Ovary (tissue), 9 donors: ENCODE results near the gene TPSD1. TPM values are rescaled to one million over a fixed set of nuclear protein-coding genes. Genes with fewer than 3 reads are reported as not detected.
A peak's percentile ranks its signal among the peaks of the same experiment; 100 is the strongest.

Experiments
- DNase-seq, 5 donors: peaks; one replicate each; pipeline ENCODE4 v3.0.0-alpha.2; 2019 to 2020
- H3K27ac ChIP-seq, 2 donors: fragments of 200-600 bp; one replicate each; pipeline versions ENCODE4 v1.5.1 to v1.8.0; 2019 to 2022
- H3K27me3 ChIP-seq: fragments of 200-600 bp; one replicate; pipeline ENCODE4 v1.8.0; 2022
- H3K36me3 ChIP-seq: fragments of 200-600 bp; sonication (generic); one replicate; pipeline ENCODE4 v1.5.1; 2019
- H3K4me1 ChIP-seq: one replicate; pipeline ENCODE4 v1.8.1; 2013; ENCODE audit warnings: mild to moderate bottlenecking, moderate library complexity; ENCODE audit not compliant: insufficient read depth
- H3K4me3 ChIP-seq: fragments of 200-600 bp; sonication (generic); one replicate; pipeline ENCODE4 v1.5.1; 2017
- H3K9me3 ChIP-seq, 2 donors: fragments of 200-600 bp in 1 of 2; sonication (generic) in 1 of 2; one replicate each; pipeline versions ENCODE4 v1.5.1 to v1.8.1; 2013 to 2019; ENCODE audit warnings: mild to moderate bottlenecking in 1 of 2, moderate library complexity in 1 of 2
- CTCF ChIP-seq, 3 donors: fragments of 450-650 bp in 2 of 3; fragments of 200-600 bp in 1 of 3; IDR thresholded peaks; one replicate each; pipeline versions ENCODE4 v1.5.1 to v1.8.0; 2016 to 2022; ENCODE audit warnings: antibody characterized with exemption in 3 of 3, mild to moderate bottlenecking in 1 of 3
- EP300 ChIP-seq: sonication (generic); formaldehyde crosslinking; IDR thresholded peaks from one replicate; pipeline ENCODE4 v1.6.1; 2017; ENCODE audit warnings: antibody characterized with exemption
- POLR2A ChIP-seq: fragments of 450-650 bp; IDR thresholded peaks from one replicate; pipeline ENCODE4 v1.6.1; 2017; ENCODE audit warnings: antibody characterized with exemption, mild to moderate bottlenecking, moderate library complexity
- WGBS, 3 donors: extraction: QIAGEN DNeasy Blood & Tissue Kit in 1 of 3; methylation state at CpG; one replicate each; pipeline versions ENCODE4 v1.1.5 to v1.1.7; 2013 to 2017; 5-methylcytosine and 5-hydroxymethylcytosine counted together
- intact Hi-C, 4 donors: fragments of 100-400 bp; cut with DNase I; formaldehyde crosslinking; loops; one replicate each; pipeline versions ENCODE4 v1.11.0 to v1.15.1; 2022 to 2023
- polyA plus RNA-seq, 2 donors: library from polyadenylated mRNA; stranded (reverse); fragments of 200-250 nt in 1 of 2; fragments of 350-450 nt in 1 of 2; fragmentation: Illumina TruSeq in 1 of 2; extraction: RNeasy Lipid Tissue Mini Kit (QIAGEN cat#74804) in 1 of 2; gene quantifications; one replicate each; pipeline ENCODE4 v1.2.3, GENCODE V29; 2013 to 2014
- total RNA-seq, 7 donors: library from RNA; depleted of rRNA in 2 of 7; stranded (reverse); fragments of >200 nt in 2 of 7; fragmentation: NEBNext Ultra II Directional in 3 of 7; extraction: Animal tissue kit (Norgen Biotek cat#: 25700) in 3 of 7; gene quantifications; one replicate each; pipeline versions ENCODE4 v1.1.0 to v1.2.4, GENCODE V29; 2016 to 2023
- donor health status: DM: no; HTN: no; CAD: no; lungs with moderate emphysema.
- donor health status: DM: no; HTN: no; CAD: no.
- donor health status: Bipolar disorder and iron deficiency.
- donor health status: DM: yes; HTN: yes; CAD: no.
- donor health status: DM: no; HTN: no; CAD: no.
- donor health status: DM: yes; HTN: yes; CAD: no.

Gene TPSD1
- total and polyA plus RNA-seq, 9 donors: 0.23 to 0.69 (median 0.60) TPM; not detected in 5

GRCh38 chr16:1299012-1299867 lies 43.4 kb downstream of the TPSD1 start:
- intact Hi-C loops: no loop called here
- no peak overlapping the region for H3K4me3 ChIP-seq
- no peak for TF ChIP-seq POLR2A
- TF ChIP-seq CTCF (IDR thresholded peaks at IDR 0.05): no peak
- no peak for TF ChIP-seq EP300
- H3K27ac ChIP-seq: no peak overlapping the region
- DNase-seq: no peak
- no peaks in the 10 kb centered on the region for H3K9me3 ChIP-seq
- peaks cover 8% of the 10 kb centered on the region for H3K27me3 ChIP-seq
- 46 to 58% (median 49%) methylated on average over 31 of the region's 31 CpGs for WGBS, 3 donors
- H3K36me3 ChIP-seq: no peaks in the 10 kb centered on the region
- peaks cover 1% of the 10 kb centered on the region for H3K4me1 ChIP-seq

DNA sequence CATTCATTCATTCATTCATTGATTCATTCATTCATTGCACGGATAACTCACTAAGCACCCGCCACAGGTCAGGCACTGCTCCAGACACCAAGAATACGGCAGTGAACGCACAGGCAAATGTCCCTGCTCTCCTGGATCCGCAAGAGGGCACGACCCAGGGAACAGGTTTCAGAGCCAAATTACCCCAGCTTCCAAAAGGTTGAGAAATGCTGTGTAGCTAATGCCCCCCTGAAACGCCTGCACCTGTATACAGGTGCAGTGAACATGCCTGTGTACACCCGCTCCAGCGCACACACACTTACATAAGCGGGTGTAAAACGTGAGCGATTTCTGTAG lies 44.0 kb downstream of the TPSD1 start:
- Histone ChIP-seq H3K9me3 (no peaks in the 10 kb centered on the region), H3K36me3 (no peaks in the 10 kb centered on the region), H3K4me1 (peaks cover 1% of the 10 kb centered on the region), H3K4me3 (no peak overlapping the region), H3K27me3 (peaks cover 8% of the 10 kb centered on the region), H3K27ac (no peak overlapping the region)
- intact Hi-C loops: no loop called here
- no peak for DNase-seq
- TF ChIP-seq EP300: no peak
- TF ChIP-seq POLR2A: no peak
- no peak for TF ChIP-seq CTCF (IDR thresholded peaks at IDR 0.05)
- WGBS, 3 donors: 67 to 78% (median 74%) methylated on average over 12 of the region's 12 CpGs

GRCh38 chr16:1300664-1301476 lies 45.0 kb downstream of the TPSD1 start:
- 4 to 7% (median 4%) methylated on average over 19 to 42 of the region's 42 CpGs for WGBS, 3 donors
- H3K4me3 ChIP-seq: no peak overlapping the region

More at GRCh38 chr16:1300664-1301476, 45.0 kb downstream of the TPSD1 start:
- Histone ChIP-seq H3K27me3 (peaks cover 8% of the 10 kb centered on the region), H3K36me3 (no peaks in the 10 kb centered on the region), H3K9me3 (no peaks in the 10 kb centered on the region), H3K27ac (no peak overlapping the region), H3K4me1 (peaks cover 1% of the 10 kb centered on the region)
- DNase-seq: peak in 4 of 5 donors; percentile 29 to 68 (median 50)
- TF ChIP-seq EP300 (no peak), POLR2A (no peak), CTCF (IDR thresholded peaks at IDR 0.05) (peak in 2 of 3 donors; percentile 39 to 50)
- intact Hi-C loops: no loop called here
